ENCODE results near the gene TKT. TPM values are rescaled to one million over a fixed set of nuclear protein-coding genes. Genes with fewer than 3 reads are reported as not detected.

Gene TKT
- total RNA-seq, 1 experiment from 2014 or later = 186 TPM

DNA sequence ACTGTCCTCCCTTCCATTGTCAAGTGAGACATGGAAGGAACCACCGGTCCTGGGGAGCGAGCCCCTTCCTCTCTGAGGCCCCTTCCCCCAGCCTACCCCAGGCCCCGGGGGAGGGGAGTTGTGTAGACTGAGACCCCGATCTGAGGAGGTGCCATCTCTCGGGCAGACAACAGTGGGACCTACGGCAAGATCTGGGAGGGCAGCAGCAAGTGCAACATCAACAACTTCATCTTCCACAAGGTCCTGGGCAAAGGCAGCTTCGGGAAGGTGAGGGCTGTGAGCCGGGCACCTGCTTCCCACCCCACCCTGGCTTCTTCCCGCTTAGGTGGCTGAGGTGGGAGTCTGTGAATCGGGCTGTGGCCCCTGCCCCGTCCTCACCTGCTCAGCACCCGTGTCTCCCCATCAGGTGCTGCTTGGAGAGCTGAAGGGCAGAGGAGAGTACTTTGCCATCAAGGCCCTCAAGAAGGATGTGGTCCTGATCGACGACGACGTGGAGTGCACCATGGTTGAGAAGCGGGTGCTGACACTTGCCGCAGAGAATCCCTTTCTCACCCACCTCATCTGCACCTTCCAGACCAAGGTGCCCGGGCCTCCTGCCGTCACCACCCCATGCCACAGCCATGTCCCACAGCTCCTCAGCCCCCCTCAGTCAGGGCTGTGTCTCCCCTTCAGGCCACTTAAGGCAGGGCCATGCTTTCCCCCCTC lies 69.9 kb downstream of the TKT start:
- CTCF ChIA-PET = no interaction called here
- no TSS peak for BruUV-seq (replicated peaks)
- H3K27ac ChIP-seq (ENCODE audit: low read depth, low read length, poor library complexity, severe bottlenecking) = no peak overlapping the region
- DNase-seq (ENCODE audit: low spot score) = no peak
- no peaks in the 10 kb centered on the region for H3K27me3 ChIP-seq (replicated peaks; ENCODE audit: insufficient read depth, low read depth, low read length, poor library complexity)
- POLR2A ChIA-PET (ENCODE audit: low non-redundant PET) = no interaction called here
- H3K36me3 ChIP-seq (ENCODE audit: insufficient read depth, low read length, poor library complexity, severe bottlenecking) = no peaks in the 10 kb centered on the region
- no peaks in the 10 kb centered on the region for H3K4me1 ChIP-seq (ENCODE audit: insufficient read depth, low read length, poor library complexity, severe bottlenecking)
- no peak overlapping the region for H3K4me3 ChIP-seq (ENCODE audit: low read depth, low read length, poor library complexity, severe bottlenecking)
- TF ChIP-seq, protein P1, sequence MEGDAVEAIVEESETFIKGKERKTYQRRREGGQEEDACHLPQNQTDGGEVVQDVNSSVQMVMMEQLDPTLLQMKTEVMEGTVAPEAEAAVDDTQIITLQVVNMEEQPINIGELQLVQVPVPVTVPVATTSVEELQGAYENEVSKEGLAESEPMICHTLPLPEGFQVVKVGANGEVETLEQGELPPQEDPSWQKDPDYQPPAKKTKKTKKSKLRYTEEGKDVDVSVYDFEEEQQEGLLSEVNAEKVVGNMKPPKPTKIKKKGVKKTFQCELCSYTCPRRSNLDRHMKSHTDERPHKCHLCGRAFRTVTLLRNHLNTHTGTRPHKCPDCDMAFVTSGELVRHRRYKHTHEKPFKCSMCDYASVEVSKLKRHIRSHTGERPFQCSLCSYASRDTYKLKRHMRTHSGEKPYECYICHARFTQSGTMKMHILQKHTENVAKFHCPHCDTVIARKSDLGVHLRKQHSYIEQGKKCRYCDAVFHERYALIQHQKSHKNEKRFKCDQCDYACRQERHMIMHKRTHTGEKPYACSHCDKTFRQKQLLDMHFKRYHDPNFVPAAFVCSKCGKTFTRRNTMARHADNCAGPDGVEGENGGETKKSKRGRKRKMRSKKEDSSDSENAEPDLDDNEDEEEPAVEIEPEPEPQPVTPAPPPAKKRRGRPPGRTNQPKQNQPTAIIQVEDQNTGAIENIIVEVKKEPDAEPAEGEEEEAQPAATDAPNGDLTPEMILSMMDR (conservative IDR thresholded peaks at IDR 0.05; ENCODE audit: low read depth, low read length) = no peak
- TF ChIP-seq EZH2 (IDR thresholded peaks at IDR 0.05; ENCODE audit: borderline replicate concordance, low read depth, low read length, poor library complexity, severe bottlenecking) = no peak
- intact Hi-C loops (cut with micrococcal nuclease; ENCODE audit: unreplicated experiment) = no loop called here
- no peaks in the 10 kb centered on the region for H3K9me3 ChIP-seq (ENCODE audit: low read depth, low read length, poor library complexity, severe bottlenecking)

DNA sequence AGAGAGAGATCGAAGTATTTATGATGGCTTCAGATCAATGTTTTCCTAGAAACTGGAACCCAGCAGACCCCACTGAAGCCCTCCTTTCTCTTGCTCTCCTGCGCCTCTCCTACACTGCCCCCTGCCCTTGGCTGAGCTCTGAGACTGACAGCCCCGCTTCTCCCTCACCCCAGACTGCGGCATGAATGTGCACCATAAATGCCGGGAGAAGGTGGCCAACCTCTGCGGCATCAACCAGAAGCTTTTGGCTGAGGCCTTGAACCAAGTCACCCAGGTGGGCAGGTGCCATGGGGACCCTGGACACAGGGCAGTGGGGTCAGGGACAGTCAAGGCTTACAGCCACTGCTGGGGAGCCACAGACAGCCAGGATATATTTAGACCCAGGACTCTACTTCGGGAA lies 71.1 kb downstream of the TKT start:
- DNase-seq (ENCODE audit: low spot score) = no peak
- Histone ChIP-seq H3K4me1 (ENCODE audit: insufficient read depth, low read length, poor library complexity, severe bottlenecking) (no peaks in the 10 kb centered on the region), H3K27ac (ENCODE audit: low read depth, low read length, poor library complexity, severe bottlenecking) (no peak overlapping the region), H3K36me3 (ENCODE audit: insufficient read depth, low read length, poor library complexity, severe bottlenecking) (no peaks in the 10 kb centered on the region), H3K4me3 (ENCODE audit: low read depth, low read length, poor library complexity, severe bottlenecking) (no peak overlapping the region), H3K9me3 (ENCODE audit: low read depth, low read length, poor library complexity, severe bottlenecking) (no peaks in the 10 kb centered on the region), H3K27me3 (replicated peaks; ENCODE audit: insufficient read depth, low read depth, low read length, poor library complexity) (no peaks in the 10 kb centered on the region)
- intact Hi-C loops (cut with micrococcal nuclease; ENCODE audit: unreplicated experiment) = no loop called here
- no TSS peak for BruUV-seq (replicated peaks)
- CTCF ChIA-PET = no interaction called here
- TF ChIP-seq EZH2 (IDR thresholded peaks at IDR 0.05; ENCODE audit: borderline replicate concordance, low read depth, low read length, poor library complexity, severe bottlenecking) = no peak
- TF ChIP-seq, protein P1 (conservative IDR thresholded peaks at IDR 0.05; ENCODE audit: low read depth, low read length) = no peak
- POLR2A ChIA-PET (ENCODE audit: low non-redundant PET) = no interaction called here

DNA sequence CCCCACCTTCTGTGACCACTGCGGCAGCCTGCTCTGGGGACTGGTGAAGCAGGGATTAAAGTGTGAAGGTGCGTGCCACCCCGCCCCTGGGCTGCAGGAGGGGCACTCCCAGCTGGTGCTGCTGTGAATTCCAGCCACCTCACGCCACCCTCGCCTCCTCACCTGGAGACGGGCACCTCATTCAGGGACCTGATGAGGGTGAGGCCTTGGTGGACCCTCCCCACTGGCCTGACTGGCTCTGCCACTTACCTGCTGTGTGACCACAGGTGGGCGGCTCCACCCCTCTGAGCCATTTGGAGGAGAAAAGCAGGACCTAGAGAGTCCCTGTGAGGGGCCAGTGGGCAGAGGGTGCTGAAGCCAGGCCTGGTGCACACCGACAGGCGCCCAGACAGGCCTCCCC lies 72.3 kb downstream of the TKT start:
- no peaks in the 10 kb centered on the region for H3K27me3 ChIP-seq (replicated peaks; ENCODE audit: insufficient read depth, low read depth, low read length, poor library complexity)

More for the DNA sequence above, 72.3 kb downstream of the TKT start:
- H3K9me3 ChIP-seq (ENCODE audit: low read depth, low read length, poor library complexity, severe bottlenecking) = no peaks in the 10 kb centered on the region
- TF ChIP-seq EZH2 (IDR thresholded peaks at IDR 0.05; ENCODE audit: borderline replicate concordance, low read depth, low read length, poor library complexity, severe bottlenecking) = no peak
- TF ChIP-seq, protein P1 (conservative IDR thresholded peaks at IDR 0.05; ENCODE audit: low read depth, low read length) = no peak
- no peaks in the 10 kb centered on the region for H3K36me3 ChIP-seq (ENCODE audit: insufficient read depth, low read length, poor library complexity, severe bottlenecking)
- CTCF ChIA-PET = no interaction called here
- POLR2A ChIA-PET (ENCODE audit: low non-redundant PET) = no interaction called here
- H3K4me1 ChIP-seq (ENCODE audit: insufficient read depth, low read length, poor library complexity, severe bottlenecking) = no peaks in the 10 kb centered on the region
- no TSS peak for BruUV-seq (replicated peaks)
- no peak overlapping the region for H3K27ac ChIP-seq (ENCODE audit: low read depth, low read length, poor library complexity, severe bottlenecking)
- no peak for DNase-seq (ENCODE audit: low spot score)
- intact Hi-C loops (cut with micrococcal nuclease; ENCODE audit: unreplicated experiment) = no loop called here
- no peak overlapping the region for H3K4me3 ChIP-seq (ENCODE audit: low read depth, low read length, poor library complexity, severe bottlenecking)

All from A673 (cell line).